ENCODE measurements around the gene TMEM187.

DNA sequence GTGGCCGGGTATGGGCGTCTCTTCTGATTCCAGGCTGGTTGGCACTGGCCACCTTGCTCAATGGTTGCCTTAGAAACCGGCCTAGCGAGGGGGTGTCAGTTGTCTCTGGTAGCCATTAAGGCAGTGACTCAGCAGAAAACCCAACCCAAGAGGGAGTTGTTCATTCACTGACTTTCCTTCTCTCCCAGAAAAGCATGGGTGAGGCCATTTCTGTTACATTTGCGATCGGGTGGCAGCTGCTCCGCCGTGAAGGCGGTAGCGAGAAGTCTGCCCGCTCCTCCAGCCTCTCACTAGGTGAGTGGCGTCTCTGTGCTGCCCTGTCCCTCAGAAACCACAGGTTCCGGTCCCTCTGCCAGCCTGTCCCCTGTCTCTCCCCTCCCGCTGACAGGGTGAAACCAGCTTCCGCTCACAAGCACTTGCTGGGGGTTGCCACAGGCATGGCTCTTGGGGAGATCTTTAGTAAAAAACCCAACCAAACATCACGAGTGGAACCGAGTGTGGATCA is 29.7 kb downstream of the TMEM187 start:
- no peak for TF ChIP-seq CTCF (IDR thresholded peaks at IDR 0.05)
- no peak for TF ChIP-seq POLR2A (IDR thresholded peaks at IDR 0.05)

Measured in esophagus squamous epithelium (tissue), 4 donors.